HG03280 (cell line): ENCODE measurements around the gene CHEK2.
"Not testable (repeated sequence)": the region's sequence is repeated elsewhere in the genome, so short reads cannot be mapped to it uniquely, and the experiment has no call there.

Experiments
- ATAC-seq: cut with Tn5 transposase; IDR thresholded peaks from one replicate; pipeline ENCODE4 v1.9.1; 2021; ENCODE audit warnings: mild to moderate bottlenecking, moderate library complexity; ENCODE audit not compliant: unreplicated experiment

The CHEK2 gene

GRCh38 chr22:28742562-28742962, 942 bp upstream of the CHEK2 start:
- ATAC-seq: no peak

- ATAC-seq: no peak
Observed at GRCh38 chr22:28741200-28741784, 328 bp downstream of the CHEK2 start.

- ATAC-seq: not testable (repeated sequence)
Observed at GRCh38 chr22:28738876-28739275, 2.7 kb downstream of the CHEK2 start.

GRCh38 chr22:28737701-28738100, 3.9 kb downstream of the CHEK2 start:
- no peak for ATAC-seq

- no peak for ATAC-seq
Observed at GRCh38 chr22:28736301-28737155, 5.1 kb downstream of the CHEK2 start.

- no peak for ATAC-seq
Observed at GRCh38 chr22:28734393-28734792, 7.2 kb downstream of the CHEK2 start.

GRCh38 chr22:28730179-28730578, 11.4 kb downstream of the CHEK2 start:
- ATAC-seq: no peak

GRCh38 chr22:28728621-28729313, 12.9 kb downstream of the CHEK2 start:
- no peak for ATAC-seq

- ATAC-seq: no peak
Observed at GRCh38 chr22:28728002-28728401, 13.6 kb downstream of the CHEK2 start.

GRCh38 chr22:28718044-28718443, 23.6 kb downstream of the CHEK2 start:
- no peak for ATAC-seq

- no peak for ATAC-seq
Observed at GRCh38 chr22:28716686-28717085, 24.9 kb downstream of the CHEK2 start.

GRCh38 chr22:28715611-28716010, 26.0 kb downstream of the CHEK2 start:
- ATAC-seq: no peak

- ATAC-seq: no peak
Observed at GRCh38 chr22:28714043-28714628, 27.5 kb downstream of the CHEK2 start.

- no peak for ATAC-seq
Observed at GRCh38 chr22:28711820-28712777, 29.5 kb downstream of the CHEK2 start.

GRCh38 chr22:28711341-28711740, 30.3 kb downstream of the CHEK2 start:
- no peak for ATAC-seq

- ATAC-seq: no peak
Observed at GRCh38 chr22:28710576-28711191, 30.9 kb downstream of the CHEK2 start.

- ATAC-seq: no peak
Observed at GRCh38 chr22:28710107-28710506, 31.5 kb downstream of the CHEK2 start.

- no peak for ATAC-seq
Observed at GRCh38 chr22:28706845-28707244, 34.8 kb downstream of the CHEK2 start.

- no peak for ATAC-seq
Observed at GRCh38 chr22:28703436-28703835, 38.2 kb downstream of the CHEK2 start.

- ATAC-seq: no peak
Observed at GRCh38 chr22:28702891-28703290, 38.7 kb downstream of the CHEK2 start.
